Parathyroid adenoma (tissue), 2 donors: ENCODE measurements around the gene MAPK11.
A peak's percentile ranks its signal among the peaks of the same experiment; 100 is the strongest.

Experiments used
- H2AFZ ChIP-seq: fragments of 300-600 bp; sonication (generic); one replicate; pipeline ENCODE4 v1.7.0; 2017; ENCODE audit warnings: antibody characterized with exemption, mild to moderate bottlenecking
- H3K27ac ChIP-seq: fragments of 300-600 bp; sonication (generic); one replicate; pipeline ENCODE4 v1.7.0; 2017
- H3K27me3 ChIP-seq: fragments of 300-600 bp; sonication (generic); one replicate; pipeline ENCODE4 v1.7.0; 2017; ENCODE audit warnings: low read length; ENCODE audit not compliant: control insufficient read depth, insufficient read depth
- H3K36me3 ChIP-seq: fragments of 300-600 bp; sonication (generic); one replicate; pipeline ENCODE4 v1.7.0; 2017; ENCODE audit warnings: low read length; ENCODE audit not compliant: control insufficient read depth, insufficient read depth
- H3K4me1 ChIP-seq: fragments of 300-600 bp; sonication (generic); one replicate; pipeline ENCODE4 v1.7.0; 2017; ENCODE audit warnings: control low read depth
- H3K4me2 ChIP-seq: fragments of 300-600 bp; sonication (generic); one replicate; pipeline ENCODE4 v1.7.0; 2017; ENCODE audit warnings: low read length
- H3K4me3 ChIP-seq: fragments of 300-600 bp; sonication (generic); one replicate; pipeline ENCODE4 v1.7.0; 2017; ENCODE audit warnings: low read depth, low read length
- H3K79me2 ChIP-seq: fragments of 300-600 bp; sonication (generic); one replicate; pipeline ENCODE4 v1.7.0; 2017; ENCODE audit warnings: control low read depth
- H3K9ac ChIP-seq: fragments of 300-600 bp; sonication (generic); one replicate; pipeline ENCODE4 v1.7.0; 2017; ENCODE audit warnings: mild to moderate bottlenecking
- H3K9me3 ChIP-seq: fragments of 300-600 bp; sonication (generic); one replicate; pipeline ENCODE4 v1.7.0; 2017; ENCODE audit warnings: low read length; ENCODE audit not compliant: control insufficient read depth
- CTCF ChIP-seq: fragments of 300-600 bp; sonication (generic); IDR thresholded peaks from one replicate; pipeline ENCODE4 v1.7.0; 2017; ENCODE audit warnings: antibody characterized with exemption, mild to moderate bottlenecking
- donor health status: primary hyperparathyroidism.

The MAPK11 gene

GRCh38 chr22:50255099-50255498 is 15.1 kb downstream of the MAPK11 start:
- Histone ChIP-seq H3K27me3 (no peaks in the 10 kb centered on the region), H3K9me3 (no peaks in the 10 kb centered on the region), H3K79me2 (no peaks in the 10 kb centered on the region), H2AFZ (no peak overlapping the region), H3K9ac (no peak overlapping the region), H3K4me1 (peaks cover 4% of the 10 kb centered on the region), H3K4me2 (no peak overlapping the region), H3K36me3 (no peaks in the 10 kb centered on the region), H3K27ac (no peak overlapping the region), H3K4me3 (no peak overlapping the region)
- TF ChIP-seq CTCF, result no peak

- H3K79me2 ChIP-seq, result no peaks in the 10 kb centered on the region
- H3K9ac ChIP-seq, result no peak overlapping the region
- H3K4me2 ChIP-seq, result no peak overlapping the region
- H3K4me3 ChIP-seq, result no peak overlapping the region
- TF ChIP-seq CTCF, result no peak
- no peaks in the 10 kb centered on the region for H3K36me3 ChIP-seq
- no peaks in the 10 kb centered on the region for H3K9me3 ChIP-seq
- no peak overlapping the region for H2AFZ ChIP-seq
- H3K4me1 ChIP-seq, result peaks cover 4% of the 10 kb centered on the region
- H3K27me3 ChIP-seq, result no peaks in the 10 kb centered on the region
- no peak overlapping the region for H3K27ac ChIP-seq
Observed at GRCh38 chr22:50253941-50254340, 16.2 kb downstream of the MAPK11 start.

- Histone ChIP-seq H2AFZ (no peak overlapping the region), H3K27me3 (no peaks in the 10 kb centered on the region), H3K4me1 (peaks cover 4% of the 10 kb centered on the region), H3K27ac (no peak overlapping the region), H3K36me3 (no peaks in the 10 kb centered on the region), H3K79me2 (no peaks in the 10 kb centered on the region), H3K9me3 (no peaks in the 10 kb centered on the region), H3K4me3 (no peak overlapping the region), H3K4me2 (no peak overlapping the region), H3K9ac (no peak overlapping the region)
- TF ChIP-seq CTCF, result no peak
Observed at GRCh38 chr22:50253046-50253915, 16.9 kb downstream of the MAPK11 start.

GRCh38 chr22:50252082-50253045 is 17.8 kb downstream of the MAPK11 start:
- Histone ChIP-seq H3K9me3 (no peaks in the 10 kb centered on the region), H3K27me3 (no peaks in the 10 kb centered on the region), H3K36me3 (no peaks in the 10 kb centered on the region), H3K79me2 (no peaks in the 10 kb centered on the region), H2AFZ (no peak overlapping the region), H3K4me3 (no peak overlapping the region), H3K27ac (peak overlapping the region; percentile 32), H3K9ac (no peak overlapping the region), H3K4me1 (peaks cover 4% of the 10 kb centered on the region), H3K4me2 (no peak overlapping the region)
- peak; percentile 57 for TF ChIP-seq CTCF
